ENCODE data around the gene SPATA13.
"Not testable (repeated sequence)": the region's sequence is repeated elsewhere in the genome, so short reads cannot be mapped to it uniquely, and the experiment has no call there.

The SPATA13 gene

GRCh38 chr13:24214528-24214927, 54.0 kb downstream of the SPATA13 start:
- DNase-seq (ENCODE audit: low read depth, low spot score), result no peak
- no peak overlapping the region for H3K4me3 ChIP-seq (ENCODE audit: low read length)

GRCh38 chr13:24215126-24215525, 54.6 kb downstream of the SPATA13 start:
- no peak overlapping the region for H3K4me3 ChIP-seq (ENCODE audit: low read length)

GRCh38 chr13:24215732-24216131, 55.2 kb downstream of the SPATA13 start:
- no peak for DNase-seq (ENCODE audit: low read depth, low spot score)
- no peak overlapping the region for H3K4me3 ChIP-seq (ENCODE audit: low read length)

More at GRCh38 chr13:24215126-24215525, 54.6 kb downstream of the SPATA13 start:
- DNase-seq (ENCODE audit: low read depth, low spot score), result no peak

- DNase-seq (ENCODE audit: low read depth, low spot score), result no peak
- no peak overlapping the region for H3K4me3 ChIP-seq (ENCODE audit: low read length)
These were observed 55.7 kb downstream of the SPATA13 start for GRCh38 chr13:24216176-24216575.

- DNase-seq (ENCODE audit: low read depth, low spot score); H3K4me3 ChIP-seq (ENCODE audit: low read length): not testable (repeated sequence)
These were observed 56.3 kb downstream of the SPATA13 start for GRCh38 chr13:24216779-24217178.

- no peak overlapping the region for H3K4me3 ChIP-seq (ENCODE audit: low read length)
- DNase-seq (ENCODE audit: low read depth, low spot score), result no peak
These were observed 57.2 kb downstream of the SPATA13 start for GRCh38 chr13:24217601-24218281.

- DNase-seq (ENCODE audit: low read depth, low spot score), result no peak
- no peak overlapping the region for H3K4me3 ChIP-seq (ENCODE audit: low read length)
These were observed 57.8 kb downstream of the SPATA13 start for GRCh38 chr13:24218338-24218737.

GRCh38 chr13:24218977-24219376, 58.5 kb downstream of the SPATA13 start:
- H3K4me3 ChIP-seq (ENCODE audit: low read length), result no peak overlapping the region
- no peak for DNase-seq (ENCODE audit: low read depth, low spot score)

- DNase-seq (ENCODE audit: low read depth, low spot score), result peak; percentile 80
- H3K4me3 ChIP-seq (ENCODE audit: low read length), result no peak overlapping the region
These were observed 59.7 kb downstream of the SPATA13 start for GRCh38 chr13:24220086-24220703.

GRCh38 chr13:24221007-24221406, 60.5 kb downstream of the SPATA13 start:
- no peak overlapping the region for H3K4me3 ChIP-seq (ENCODE audit: low read length)
- no peak for DNase-seq (ENCODE audit: low read depth, low spot score)

- H3K4me3 ChIP-seq (ENCODE audit: low read length), result no peak overlapping the region
- DNase-seq (ENCODE audit: low read depth, low spot score), result no peak
These were observed 62.2 kb downstream of the SPATA13 start for GRCh38 chr13:24222756-24223155.

- H3K4me3 ChIP-seq (ENCODE audit: low read length), result no peak overlapping the region
- DNase-seq (ENCODE audit: low read depth, low spot score), result no peak
These were observed 63.1 kb downstream of the SPATA13 start for GRCh38 chr13:24223341-24224231.

- H3K4me3 ChIP-seq (ENCODE audit: low read length), result no peak overlapping the region
- DNase-seq (ENCODE audit: low read depth, low spot score), result no peak
These were observed 63.7 kb downstream of the SPATA13 start for GRCh38 chr13:24224232-24224680.

- DNase-seq (ENCODE audit: low read depth, low spot score), result no peak
- H3K4me3 ChIP-seq (ENCODE audit: low read length), result no peak overlapping the region
These were observed 64.5 kb downstream of the SPATA13 start for GRCh38 chr13:24225062-24225461.

- DNase-seq (ENCODE audit: low read depth, low spot score), result no peak
- no peak overlapping the region for H3K4me3 ChIP-seq (ENCODE audit: low read length)
These were observed 65.4 kb downstream of the SPATA13 start for GRCh38 chr13:24225930-24226329.

- no peak for DNase-seq (ENCODE audit: low read depth, low spot score)
- no peak overlapping the region for H3K4me3 ChIP-seq (ENCODE audit: low read length)
These were observed 66.2 kb downstream of the SPATA13 start for GRCh38 chr13:24226762-24227161.

GRCh38 chr13:24228852-24229458, 68.4 kb downstream of the SPATA13 start:
- DNase-seq (ENCODE audit: low read depth, low spot score), result peak; percentile 75
- H3K4me3 ChIP-seq (ENCODE audit: low read length), result no peak overlapping the region

GRCh38 chr13:24230428-24231072, 70.0 kb downstream of the SPATA13 start:
- DNase-seq (ENCODE audit: low read depth, low spot score), result no peak
- H3K4me3 ChIP-seq (ENCODE audit: low read length), result no peak overlapping the region

- no peak for DNase-seq (ENCODE audit: low read depth, low spot score)
- H3K4me3 ChIP-seq (ENCODE audit: low read length), result no peak overlapping the region
These were observed 70.9 kb downstream of the SPATA13 start for GRCh38 chr13:24231377-24231776.

Measured in Jurkat, Clone E6-1 (cell line).